GM12864 (cell line): ENCODE data around the gene GRK1.
"Not testable (repeated sequence)": the region's sequence is repeated elsewhere in the genome, so short reads cannot be mapped to it uniquely, and the experiment has no call there.

ENCODE experiments used
- DNase-seq: peaks from one replicate; pipeline ENCODE4 v3.0.0-alpha.2; 2011; ENCODE audit warnings: low read depth
- H3K4me3 ChIP-seq: 2 replicates; pipeline ENCODE4 v1.5.1; 2011; ENCODE audit warnings: mild to moderate bottlenecking, low read depth, low read length, control low read depth
- CTCF ChIP-seq: IDR thresholded peaks from 2 replicates; pipeline ENCODE4 v1.5.1; 2011; ENCODE audit warnings: low read depth, mild to moderate bottlenecking, moderate library complexity, low read length, control low read depth, inconsistent platforms; ENCODE audit errors: missing control alignments

The GRK1 gene

GRCh38 chr13:113672002-113672651 is 5.1 kb downstream of the GRK1 start:
- no peak for TF ChIP-seq CTCF
- DNase-seq: no peak

GRCh38 chr13:113722921-113723320 is 55.9 kb downstream of the GRK1 start:
- no peak for DNase-seq
- TF ChIP-seq CTCF: no peak
- H3K4me3 ChIP-seq: no peak overlapping the region

More at GRCh38 chr13:113672002-113672651, 5.1 kb downstream of the GRK1 start:
- no peak overlapping the region for H3K4me3 ChIP-seq

GRCh38 chr13:113723410-113724015 is 56.5 kb downstream of the GRK1 start:
- DNase-seq: no peak
- H3K4me3 ChIP-seq: no peak overlapping the region
- no peak for TF ChIP-seq CTCF

DNA sequence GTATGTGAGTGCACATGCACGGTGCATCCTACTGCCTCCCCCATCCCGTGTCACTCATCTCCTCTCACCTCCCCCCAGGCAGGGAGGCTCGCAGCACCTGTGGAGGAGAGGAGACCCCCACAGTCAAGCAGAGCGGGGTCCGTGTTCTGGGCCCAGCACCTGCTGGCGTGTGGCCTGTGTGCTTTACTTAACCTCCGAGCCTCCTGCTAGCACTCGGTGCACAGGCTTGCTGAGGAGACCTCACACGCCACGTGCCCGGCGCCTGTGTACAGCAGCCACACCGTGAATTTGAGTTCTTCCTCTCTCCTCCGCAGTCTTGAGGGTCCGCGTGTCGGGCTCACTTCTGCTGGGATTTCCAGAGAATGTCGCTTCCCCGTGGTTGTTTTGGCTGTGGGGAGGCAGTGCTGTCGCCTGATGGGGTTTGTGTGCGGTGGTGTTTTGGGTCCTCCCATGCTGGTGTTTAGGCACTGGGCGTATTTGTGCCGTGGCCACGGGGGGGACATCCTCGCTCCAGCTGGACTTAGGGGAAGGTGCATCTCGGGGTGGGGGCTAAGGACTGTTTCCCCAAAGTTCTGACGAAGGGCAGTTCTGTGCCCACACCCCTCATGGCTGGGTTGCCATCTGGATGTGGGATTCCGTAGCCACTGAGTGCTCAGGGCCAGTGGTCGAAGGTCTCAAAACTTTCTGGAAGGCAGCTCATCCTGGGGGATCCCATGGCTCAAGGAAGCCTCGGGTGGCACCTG is 57.2 kb downstream of the GRK1 start:
- TF ChIP-seq CTCF: no peak
- DNase-seq: no peak
- no peak overlapping the region for H3K4me3 ChIP-seq

- peak overlapping the region; percentile 21; the same call in 1 of the 2 replicates for H3K4me3 ChIP-seq
- peak; percentile 76 for TF ChIP-seq CTCF
- no peak for DNase-seq
Measured at GRCh38 chr13:113724780-113725315, 57.8 kb downstream of the GRK1 start.

- not testable (repeated sequence) for DNase-seq, H3K4me3 ChIP-seq
Measured at GRCh38 chr13:113725329-113726105, 58.5 kb downstream of the GRK1 start.

GRCh38 chr13:113726106-113726821 is 59.2 kb downstream of the GRK1 start:
- DNase-seq, H3K4me3 ChIP-seq: not testable (repeated sequence)
